Chondrocyte (in vitro differentiated cells): ENCODE data around the gene NOP53. TPM values are rescaled to one million over a fixed set of nuclear protein-coding genes. Genes with fewer than 3 reads are reported as not detected.

Experiments used
- DNase-seq: peaks from one replicate; pipeline ENCODE4 v3.0.0; 2021; ENCODE audit warnings: mixed read lengths, low spot score
- H3K27ac Mint-ChIP-seq: one replicate; pipeline ENCODE4 v1.8.0; 2021; ENCODE audit warnings: mild to moderate bottlenecking, moderate library complexity, mixed read lengths; ENCODE audit not compliant: unreplicated experiment
- H3K27me3 Mint-ChIP-seq: 2 replicates; pipeline ENCODE4 v1.8.0; 2021; ENCODE audit warnings: low read depth, mixed read lengths
- H3K36me3 Mint-ChIP-seq: 2 replicates; pipeline ENCODE4 v1.8.0; 2021; ENCODE audit warnings: low read depth, mixed read lengths
- H3K4me1 Mint-ChIP-seq: 2 replicates; pipeline ENCODE4 v1.8.0; 2021; ENCODE audit warnings: low read depth, mild to moderate bottlenecking, mixed read lengths
- H3K4me3 Mint-ChIP-seq: one replicate; pipeline ENCODE4 v1.8.0; 2021; ENCODE audit warnings: mild to moderate bottlenecking, moderate library complexity, mixed read lengths; ENCODE audit not compliant: unreplicated experiment
- H3K9me3 Mint-ChIP-seq: 2 replicates; pipeline ENCODE4 v1.8.0; 2021; ENCODE audit warnings: low read depth, mixed read lengths
- total RNA-seq: library from RNA; stranded (reverse); gene quantifications from 3 replicates; pipeline ENCODE4 v1.2.1, GENCODE V29; 2021
- TF ChIP-seq, protein P1 (sequence below): fragments of 200-600 bp; sonication (generic); IDR thresholded peaks from 2 replicates; pipeline ENCODE4 v1.5.0; 2021; ENCODE audit warnings: antibody characterized with exemption, mild to moderate bottlenecking, moderate library complexity

Gene NOP53
- total RNA-seq, 1 donor from 2014 or later, result 108 TPM

DNA sequence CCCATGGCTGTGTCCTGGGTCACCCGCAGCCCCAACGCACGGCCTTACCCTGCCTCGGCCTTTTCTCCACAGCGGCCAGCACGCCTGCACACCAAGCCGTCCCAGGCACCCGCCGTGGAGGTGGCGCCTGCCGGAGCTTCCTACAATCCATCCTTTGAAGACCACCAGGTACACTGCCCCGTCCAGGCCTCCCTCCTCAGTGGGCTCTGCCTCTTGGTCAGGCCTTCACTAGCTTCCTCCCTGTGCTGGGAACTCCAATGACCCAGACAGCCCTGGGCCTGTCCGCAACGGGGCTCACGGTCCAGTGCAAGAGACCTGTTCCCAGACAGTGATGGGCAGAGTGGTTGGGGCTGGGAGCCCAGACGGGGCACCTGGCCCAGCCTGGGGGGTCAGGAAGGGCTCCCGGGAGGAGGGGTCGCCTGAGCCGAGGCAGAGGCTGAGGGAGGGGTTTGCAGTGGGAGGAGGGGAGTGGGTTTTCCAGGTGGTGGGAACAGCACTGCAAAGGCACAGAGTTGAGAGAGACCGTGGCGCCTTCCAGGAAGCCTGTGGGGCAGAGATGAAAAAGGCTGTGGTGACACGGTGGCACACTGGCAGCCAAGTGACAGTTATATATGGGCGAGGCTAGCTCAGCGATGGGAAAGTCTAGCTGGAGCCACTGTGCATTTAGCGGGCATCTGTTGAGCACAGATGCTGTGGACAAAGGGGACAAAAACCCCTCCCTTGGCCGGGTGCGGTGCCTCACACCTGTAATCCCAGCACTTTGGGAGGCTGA is 7.3 kb downstream of the NOP53 start:
- no peaks in the 10 kb centered on the region for H3K9me3 Mint-ChIP-seq
- TF ChIP-seq, protein P1, sequence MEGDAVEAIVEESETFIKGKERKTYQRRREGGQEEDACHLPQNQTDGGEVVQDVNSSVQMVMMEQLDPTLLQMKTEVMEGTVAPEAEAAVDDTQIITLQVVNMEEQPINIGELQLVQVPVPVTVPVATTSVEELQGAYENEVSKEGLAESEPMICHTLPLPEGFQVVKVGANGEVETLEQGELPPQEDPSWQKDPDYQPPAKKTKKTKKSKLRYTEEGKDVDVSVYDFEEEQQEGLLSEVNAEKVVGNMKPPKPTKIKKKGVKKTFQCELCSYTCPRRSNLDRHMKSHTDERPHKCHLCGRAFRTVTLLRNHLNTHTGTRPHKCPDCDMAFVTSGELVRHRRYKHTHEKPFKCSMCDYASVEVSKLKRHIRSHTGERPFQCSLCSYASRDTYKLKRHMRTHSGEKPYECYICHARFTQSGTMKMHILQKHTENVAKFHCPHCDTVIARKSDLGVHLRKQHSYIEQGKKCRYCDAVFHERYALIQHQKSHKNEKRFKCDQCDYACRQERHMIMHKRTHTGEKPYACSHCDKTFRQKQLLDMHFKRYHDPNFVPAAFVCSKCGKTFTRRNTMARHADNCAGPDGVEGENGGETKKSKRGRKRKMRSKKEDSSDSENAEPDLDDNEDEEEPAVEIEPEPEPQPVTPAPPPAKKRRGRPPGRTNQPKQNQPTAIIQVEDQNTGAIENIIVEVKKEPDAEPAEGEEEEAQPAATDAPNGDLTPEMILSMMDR, result no peak
- no peaks in the 10 kb centered on the region for H3K4me1 Mint-ChIP-seq
- H3K4me3 Mint-ChIP-seq, result no peak overlapping the region
- H3K27me3 Mint-ChIP-seq, result no peaks in the 10 kb centered on the region
- no peak overlapping the region for H3K27ac Mint-ChIP-seq
- no peak for DNase-seq
- peaks cover 34% of the 10 kb centered on the region for H3K36me3 Mint-ChIP-seq

DNA sequence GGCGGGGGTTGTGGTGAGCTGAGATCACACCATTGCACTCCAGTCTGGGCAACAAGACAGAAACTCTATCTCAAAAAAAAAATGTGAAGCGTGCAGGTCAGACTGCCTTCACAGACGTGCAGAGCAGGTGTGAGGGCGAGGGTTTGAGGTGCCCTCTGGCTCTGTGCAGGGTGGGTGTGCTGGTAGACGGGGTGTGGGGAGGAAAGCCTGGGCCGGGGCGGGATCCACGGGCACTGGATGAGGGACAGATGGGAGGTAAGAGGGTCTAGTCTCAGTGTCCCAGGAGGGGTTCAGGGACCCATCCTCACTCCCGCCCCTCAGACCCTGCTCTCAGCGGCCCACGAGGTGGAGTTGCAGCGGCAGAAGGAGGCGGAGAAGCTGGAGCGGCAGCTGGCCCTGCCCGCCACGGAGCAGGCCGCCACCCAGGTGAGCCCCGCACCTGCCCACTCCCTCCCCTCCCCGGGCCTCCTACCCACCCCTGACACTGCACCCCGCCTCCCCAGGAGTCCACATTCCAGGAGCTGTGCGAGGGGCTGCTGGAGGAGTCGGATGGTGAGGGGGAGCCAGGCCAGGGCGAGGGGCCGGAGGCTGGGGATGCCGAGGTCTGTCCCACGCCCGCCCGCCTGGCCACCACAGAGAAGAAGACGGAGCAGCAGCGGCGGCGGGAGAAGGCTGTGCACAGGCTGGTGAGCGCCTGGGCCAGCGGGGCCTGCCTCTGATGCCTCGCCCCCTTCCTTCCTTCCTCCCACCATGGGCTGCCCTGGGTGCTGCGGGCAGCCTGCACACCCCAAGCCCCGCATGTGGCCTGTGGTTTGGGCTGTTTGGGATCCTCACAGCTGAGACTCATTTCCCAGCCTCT is 9.1 kb downstream of the NOP53 start:
- Mint-ChIP-seq H3K9me3 (peaks cover 3% of the 10 kb centered on the region), H3K4me3 (no peak overlapping the region), H3K27ac (no peak overlapping the region), H3K36me3 (peaks cover 44% of the 10 kb centered on the region), H3K27me3 (no peaks in the 10 kb centered on the region), H3K4me1 (no peaks in the 10 kb centered on the region)
- DNase-seq, result no peak
- TF ChIP-seq, protein P1, result no peak

GRCh38 chr19:47755065-47755761 is 9.9 kb downstream of the NOP53 start:
- peaks cover 3% of the 10 kb centered on the region for H3K9me3 Mint-ChIP-seq
- no peaks in the 10 kb centered on the region for H3K4me1 Mint-ChIP-seq
- H3K27me3 Mint-ChIP-seq, result no peaks in the 10 kb centered on the region
- no peak overlapping the region for H3K27ac Mint-ChIP-seq
- DNase-seq, result no peak
- TF ChIP-seq, protein P1, result no peak
- H3K36me3 Mint-ChIP-seq, result peaks cover 45% of the 10 kb centered on the region
- H3K4me3 Mint-ChIP-seq, result no peak overlapping the region

- H3K4me1 Mint-ChIP-seq, result no peaks in the 10 kb centered on the region
- peaks cover 43% of the 10 kb centered on the region for H3K36me3 Mint-ChIP-seq
- DNase-seq, result no peak
- TF ChIP-seq, protein P1, result no peak
- H3K9me3 Mint-ChIP-seq, result peaks cover 3% of the 10 kb centered on the region
- no peak overlapping the region for H3K27ac Mint-ChIP-seq
- no peaks in the 10 kb centered on the region for H3K27me3 Mint-ChIP-seq
- H3K4me3 Mint-ChIP-seq, result no peak overlapping the region
Observed at GRCh38 chr19:47755762-47756626, 10.6 kb downstream of the NOP53 start.
